KG1 (cell line): ENCODE measurements around the gene ZNF423.
A peak's percentile ranks its signal among the peaks of the same experiment; 100 is the strongest.
"Not testable (repeated sequence)": the region's sequence is repeated elsewhere in the genome, so short reads cannot be mapped to it uniquely, and the experiment has no call there.

Experiments
- DNase-seq: peaks from one replicate; lab custom pipeline; 2025; lab: John Stamatoyannopoulos, UW

ZNF423 gene

DNA sequence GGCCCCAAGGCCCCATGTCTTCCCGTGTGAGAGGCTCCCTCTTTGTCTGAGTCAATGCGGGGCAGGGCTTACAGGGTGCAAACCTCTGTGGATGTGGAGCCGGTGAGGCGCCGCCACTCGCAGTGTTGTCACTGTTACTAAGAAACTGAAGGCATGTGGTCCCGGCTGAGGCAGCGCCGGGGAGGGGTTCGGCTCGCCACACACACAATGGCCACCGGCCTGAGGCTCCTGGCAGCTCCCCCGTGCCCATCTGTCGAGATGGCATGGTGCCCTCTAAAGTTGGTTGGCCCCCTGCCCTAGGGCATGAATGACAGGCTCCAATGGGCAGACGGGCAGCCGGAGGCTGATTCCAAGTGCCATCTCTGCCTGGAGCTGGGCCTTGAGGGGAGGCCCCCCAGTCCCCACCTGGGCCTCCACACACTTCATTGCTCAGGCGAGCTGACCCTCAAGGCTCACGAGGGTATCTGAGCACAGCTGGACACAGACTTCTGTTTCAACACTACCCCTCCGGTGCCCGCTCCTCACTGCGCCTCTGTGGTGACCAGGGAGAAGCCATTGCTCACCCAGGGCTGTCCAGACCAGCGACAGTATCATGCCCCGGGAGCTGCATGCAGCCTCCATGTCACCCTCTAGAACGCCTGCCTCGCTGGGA lies 345.1 kb downstream of the ZNF423 start:
- DNase-seq = no peak

DNA sequence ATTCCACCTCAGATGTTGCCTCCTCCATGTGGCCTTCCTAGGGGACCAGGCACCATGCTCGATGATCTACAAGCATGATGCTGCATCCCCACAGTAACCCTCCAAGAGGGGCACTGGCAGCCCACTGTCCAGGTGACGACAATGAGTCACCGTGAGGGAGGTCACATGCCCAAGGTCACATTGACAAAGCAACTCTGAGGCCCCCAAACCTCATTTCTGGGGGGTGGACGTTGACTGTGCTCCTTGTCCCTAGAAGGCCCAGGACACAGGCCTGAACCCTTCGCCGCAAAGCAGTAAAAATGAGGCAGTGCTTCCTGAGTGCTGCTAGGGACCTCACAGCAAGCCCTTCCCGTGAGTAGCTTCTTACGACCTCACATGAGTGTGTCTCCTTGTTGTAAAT lies 345.8 kb downstream of the ZNF423 start:
- no peak for DNase-seq

DNA sequence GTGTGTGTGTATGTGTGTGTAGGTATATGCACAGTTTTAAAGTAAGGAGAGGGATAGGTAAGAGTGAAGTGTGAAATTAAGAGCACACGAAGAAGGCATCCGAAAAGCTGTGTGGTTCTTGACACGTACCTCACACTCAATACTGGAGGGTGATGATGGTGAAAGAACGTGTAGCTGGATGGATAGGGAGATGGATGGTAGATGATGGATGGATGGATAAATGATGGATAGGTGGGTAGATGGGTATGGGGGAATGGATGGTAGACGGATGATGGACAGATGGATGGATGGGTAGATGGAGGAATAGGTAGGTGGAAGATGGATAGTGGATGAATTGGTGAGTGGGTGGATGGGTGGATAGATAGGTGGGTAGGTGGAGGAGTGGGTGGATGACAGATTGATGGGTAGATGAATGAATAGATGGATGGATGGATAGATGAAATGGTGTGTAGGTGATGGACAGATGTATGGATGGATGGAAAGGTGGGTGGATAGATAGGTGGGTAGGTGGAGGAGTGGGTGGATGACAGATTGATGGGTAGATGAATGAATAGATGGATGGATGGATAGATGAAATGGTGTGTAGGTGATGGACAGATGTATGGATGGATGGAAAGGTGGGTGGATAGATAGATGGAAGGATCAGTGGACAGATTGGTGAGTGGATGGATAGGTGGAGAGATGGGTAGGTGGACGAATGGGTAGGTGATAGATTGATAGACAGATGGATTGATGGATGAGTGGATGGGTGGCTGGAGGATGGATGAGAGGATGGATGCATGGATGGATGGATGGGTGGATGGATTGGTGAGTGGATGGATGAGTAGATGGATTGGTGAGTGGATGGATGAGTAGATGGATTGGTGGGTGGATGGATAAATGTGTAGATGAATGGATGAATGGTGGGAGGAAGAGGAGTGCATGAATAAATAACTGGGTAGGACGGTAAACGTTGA lies 349.6 kb downstream of the ZNF423 start:
- not testable (repeated sequence) for DNase-seq

DNA sequence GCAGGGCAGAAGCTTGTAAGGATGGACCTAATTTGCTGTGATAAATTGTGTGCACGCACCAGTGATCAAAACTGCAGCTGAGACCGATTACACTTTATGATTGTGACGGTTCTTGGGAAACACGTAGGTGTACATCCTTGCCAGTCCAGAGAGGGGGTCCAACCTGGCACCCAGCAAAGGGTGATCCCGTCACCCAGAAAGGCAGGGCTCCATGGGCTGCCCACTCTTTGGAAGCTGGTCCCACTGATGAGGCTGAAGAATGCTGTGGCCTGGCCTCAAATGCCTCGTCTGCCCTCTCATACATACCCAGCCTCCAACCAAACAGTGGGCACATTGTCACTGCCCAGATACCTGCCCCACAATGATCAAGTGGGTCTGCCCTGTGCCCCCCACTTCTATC lies 350.4 kb downstream of the ZNF423 start:
- DNase-seq = no peak

DNA sequence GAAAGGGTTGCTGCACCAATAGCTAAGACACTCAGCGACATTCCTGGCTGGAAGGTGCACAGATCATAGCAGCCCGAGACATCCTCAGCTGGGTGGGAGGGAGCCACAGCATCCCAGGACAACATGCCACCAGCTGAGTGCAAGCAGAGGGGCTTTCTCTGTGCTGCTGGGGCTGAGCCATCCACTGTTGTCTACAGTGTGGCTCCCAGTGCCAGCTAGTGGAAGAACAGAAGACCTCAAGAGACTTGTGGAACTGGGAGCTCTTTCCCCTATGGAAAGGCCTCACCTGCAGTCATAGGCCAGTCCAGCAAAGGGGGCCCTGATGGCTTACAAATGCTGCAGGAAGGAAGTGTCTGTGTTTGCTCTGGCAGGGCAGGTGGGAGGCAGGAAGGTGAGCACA lies 351.3 kb downstream of the ZNF423 start:
- DNase-seq = no peak

DNA sequence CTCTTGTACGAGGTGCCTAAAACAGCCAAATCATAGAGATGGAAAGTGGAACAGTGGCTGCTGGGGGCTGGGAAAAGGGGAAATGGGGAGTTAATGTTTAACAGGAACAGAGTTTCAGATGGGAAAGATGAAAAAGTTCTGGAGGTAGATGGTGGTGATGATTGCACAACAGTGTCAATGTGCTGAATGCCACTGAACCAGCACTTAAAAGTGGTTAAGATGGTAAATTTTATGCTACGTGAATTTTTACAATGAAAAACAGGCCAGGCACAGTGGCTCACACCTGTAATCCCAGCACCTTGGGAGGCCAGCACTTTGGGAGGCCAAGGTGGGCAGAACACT lies 351.9 kb downstream of the ZNF423 start:
- no peak for DNase-seq

DNA sequence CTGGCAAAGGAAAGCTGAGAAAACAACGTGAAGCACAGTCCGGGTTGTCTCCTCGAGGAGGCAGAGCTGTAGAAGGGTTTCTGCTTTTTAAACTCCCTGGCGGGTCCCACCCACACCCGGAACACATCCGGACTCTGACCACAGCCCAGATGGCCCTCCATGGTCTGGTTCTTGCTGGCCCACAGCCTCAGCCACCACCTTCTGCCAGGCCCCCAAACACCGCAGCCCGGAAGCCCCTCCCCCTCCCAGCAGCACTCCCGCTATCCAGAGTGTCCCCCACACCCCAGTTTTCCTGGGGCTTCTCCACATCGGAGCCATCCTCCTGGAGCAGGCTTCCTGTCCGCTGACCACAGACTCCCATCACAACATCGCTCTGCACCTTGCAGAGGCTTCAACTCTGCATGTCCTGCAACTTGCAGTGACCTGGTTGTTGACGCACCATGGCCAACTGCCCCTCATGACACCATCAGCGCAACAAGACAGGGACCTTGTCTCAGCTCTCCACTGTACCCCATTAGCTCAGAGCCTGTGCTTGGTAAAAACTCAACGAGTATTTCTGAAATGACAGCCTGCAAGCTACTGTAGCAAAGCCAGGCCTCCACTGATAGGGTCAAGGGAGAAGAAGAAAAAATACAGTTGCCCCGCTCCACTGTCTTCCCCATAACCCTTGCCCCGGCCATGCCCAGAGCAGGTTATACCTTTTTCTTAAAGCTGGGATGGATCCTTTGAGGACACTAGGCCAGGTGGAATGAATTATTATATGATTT lies 352.5 kb downstream of the ZNF423 start:
- DNase-seq = peak; percentile 63

DNA sequence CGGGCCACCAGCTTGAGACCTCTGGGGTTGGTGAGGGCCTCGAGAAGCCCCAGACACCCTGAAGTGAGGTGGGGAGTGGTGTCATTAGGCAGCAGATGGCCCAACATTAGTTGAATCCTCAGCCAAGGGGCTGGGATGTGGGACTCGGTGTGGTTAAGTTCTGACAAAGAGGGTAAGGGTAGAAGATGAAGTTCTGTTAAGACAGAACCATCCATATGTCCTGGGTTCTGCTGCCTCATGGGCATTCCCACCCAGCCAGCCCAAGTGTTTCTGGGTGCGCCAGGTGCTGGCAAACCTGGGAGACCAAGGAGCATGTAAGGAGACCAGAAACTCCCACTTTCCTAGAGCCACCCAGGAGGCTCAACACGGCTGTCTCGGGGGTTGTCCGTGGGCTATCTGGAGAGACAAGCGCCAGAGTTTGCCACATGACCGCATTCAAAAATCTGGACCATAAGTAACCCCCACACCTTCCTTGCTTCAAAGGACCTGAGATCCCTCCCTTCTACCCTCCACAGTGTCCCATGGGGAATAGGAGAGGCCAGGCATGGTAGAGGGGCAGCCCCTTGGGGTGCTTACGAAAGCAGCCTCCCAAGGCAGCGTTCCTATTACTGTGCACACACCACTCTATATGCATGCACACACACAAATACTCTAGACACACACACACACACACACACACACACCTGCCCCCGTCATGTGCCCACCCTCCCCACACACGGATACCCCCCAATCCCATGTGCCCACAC lies 353.6 kb downstream of the ZNF423 start:
- no peak for DNase-seq

DNA sequence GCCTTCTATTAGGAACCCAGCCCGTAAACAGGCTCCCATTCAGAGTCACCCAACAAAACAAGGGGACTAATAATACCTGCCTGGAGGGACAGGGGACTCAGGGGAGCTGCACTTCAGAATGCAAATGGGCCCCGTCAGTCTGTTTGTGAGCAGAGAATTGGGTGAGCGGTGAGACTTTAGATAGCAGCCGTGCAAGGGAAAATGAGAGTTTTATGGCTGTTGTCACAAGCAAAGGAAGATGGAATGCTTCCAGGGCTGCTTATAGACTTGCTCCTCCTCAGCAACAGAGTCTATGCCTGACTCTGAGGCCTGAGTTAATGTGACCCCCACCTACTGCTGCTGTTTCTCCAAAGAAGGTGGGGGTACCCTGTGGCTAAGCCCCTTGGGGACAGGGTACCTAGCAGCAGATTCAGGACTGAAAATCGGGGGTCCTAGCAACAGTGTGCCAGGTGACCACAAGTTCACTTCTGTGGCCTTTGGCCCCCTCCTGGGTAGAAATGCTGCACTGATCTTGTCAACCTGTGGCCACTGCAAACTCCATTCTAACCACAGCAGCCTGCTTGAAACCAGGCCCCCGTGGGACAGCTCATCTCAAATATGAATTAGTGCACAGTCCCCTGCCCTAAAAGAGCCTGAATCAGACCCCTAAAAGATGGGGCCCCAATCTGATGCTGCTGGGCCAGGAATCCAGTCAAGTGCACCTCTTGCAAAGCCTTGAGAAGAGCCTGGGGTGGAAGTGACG lies 355.9 kb downstream of the ZNF423 start:
- DNase-seq = no peak

DNA sequence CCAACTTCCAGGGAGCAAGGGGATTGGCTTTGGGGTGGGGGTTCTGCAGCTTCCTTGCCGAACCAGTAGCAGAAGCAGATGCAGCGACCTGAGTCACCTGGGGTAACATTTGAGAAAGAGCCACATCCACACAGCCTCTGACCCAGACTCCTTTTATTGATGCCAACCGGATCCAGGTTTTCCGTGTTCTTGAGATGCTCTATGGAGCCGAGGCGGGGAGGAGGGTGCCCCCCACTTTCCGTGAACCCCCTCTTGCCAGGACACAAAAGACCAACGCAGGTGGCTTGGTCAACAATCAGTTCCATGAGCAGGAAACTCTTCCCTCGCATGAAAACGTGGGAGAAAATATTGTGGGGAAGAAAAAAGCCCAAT lies 356.5 kb downstream of the ZNF423 start:
- DNase-seq = no peak

DNA sequence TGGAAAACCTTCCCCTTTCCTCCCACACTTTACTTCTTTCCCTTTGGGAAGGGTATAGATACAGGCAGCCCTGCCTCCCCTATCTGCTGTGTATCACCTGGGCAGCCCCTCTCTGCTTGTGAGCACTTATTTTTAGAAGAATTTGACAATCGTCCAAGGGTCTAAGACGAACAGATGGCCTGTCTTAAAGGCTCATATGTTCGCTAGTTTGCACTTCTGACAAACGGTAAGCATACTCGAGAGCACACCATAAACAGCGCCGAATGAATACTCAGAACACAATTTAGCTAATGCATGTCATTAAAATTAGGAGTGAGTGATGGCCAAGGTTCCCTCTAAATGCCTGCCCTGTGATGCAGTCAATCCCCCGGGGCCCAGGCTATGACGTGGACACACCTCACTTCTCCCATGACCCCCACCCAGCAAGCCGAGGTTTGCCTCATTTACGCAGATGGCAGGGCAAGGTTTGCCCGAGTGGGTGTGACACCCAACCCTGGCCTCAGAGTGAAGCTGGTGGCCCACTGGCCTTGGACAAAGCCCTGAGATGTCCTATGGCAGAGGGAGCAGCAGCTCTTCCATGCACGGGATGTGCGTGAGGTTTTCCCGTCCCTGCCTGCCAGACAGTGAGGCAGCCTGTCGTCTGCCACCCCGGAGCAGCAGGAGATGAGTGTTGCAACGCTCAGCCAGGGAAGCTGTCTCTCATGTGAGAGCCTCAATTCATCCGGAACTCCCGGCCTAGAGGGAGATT lies 357.1 kb downstream of the ZNF423 start:
- DNase-seq = no peak

DNA sequence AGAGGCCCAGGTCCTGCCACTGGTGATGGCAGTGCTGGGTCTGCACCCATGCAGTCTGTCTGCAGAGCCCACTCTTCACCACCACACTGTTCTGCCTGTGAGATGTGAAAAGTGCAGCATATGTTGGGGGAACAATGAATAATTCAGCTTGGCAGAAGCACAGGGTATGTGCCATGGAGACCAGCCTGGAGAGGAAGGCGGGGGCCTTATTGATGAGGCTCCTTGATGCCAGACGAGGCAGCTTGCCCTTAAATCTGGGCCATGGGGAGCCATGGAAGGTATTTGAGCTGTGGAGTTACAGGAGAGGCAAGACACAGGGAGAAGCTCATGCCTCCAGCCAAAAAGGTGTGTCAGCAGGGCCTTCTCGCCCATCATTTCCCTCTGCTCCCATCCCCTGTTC lies 357.6 kb downstream of the ZNF423 start:
- DNase-seq = no peak

DNA sequence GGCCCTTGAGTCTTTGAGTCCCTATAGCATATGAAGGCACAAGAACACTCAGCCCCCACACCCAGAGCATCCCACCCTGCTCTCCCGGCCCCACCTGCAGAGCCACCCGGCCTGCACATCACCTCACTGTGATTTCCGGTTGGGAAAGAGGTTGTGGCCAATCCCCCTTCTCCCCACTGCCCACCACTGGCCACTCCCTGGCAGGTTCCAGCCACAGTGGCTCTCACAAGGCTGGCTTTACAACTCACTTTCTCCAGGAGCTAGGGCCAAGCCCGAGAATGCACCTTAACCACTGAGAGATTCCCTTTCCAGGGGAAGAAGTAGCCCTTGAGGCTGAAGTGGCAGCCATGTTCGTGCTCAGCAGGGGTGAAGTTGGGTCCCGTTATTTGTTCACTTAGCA lies 358.4 kb downstream of the ZNF423 start:
- no peak for DNase-seq

DNA sequence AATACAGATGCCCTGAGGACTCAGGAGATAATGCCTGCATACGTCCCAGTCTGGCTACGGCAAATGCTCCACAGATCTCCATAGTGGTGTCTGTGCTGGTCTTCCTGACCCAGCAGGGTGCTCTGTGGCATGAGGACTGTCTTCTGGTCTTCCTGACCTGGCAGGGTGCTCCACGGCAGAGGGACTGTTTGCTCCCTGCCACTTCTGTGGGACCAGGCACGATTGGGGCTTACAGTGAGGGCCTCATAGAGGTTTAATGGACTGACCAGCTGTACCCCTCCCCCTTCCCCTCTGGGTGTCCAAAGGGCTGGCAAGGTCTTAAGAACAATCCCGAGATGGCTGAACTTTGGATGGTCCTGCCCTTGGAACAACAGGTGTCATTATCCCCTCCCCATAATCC lies 359.3 kb downstream of the ZNF423 start:
- DNase-seq = no peak

DNA sequence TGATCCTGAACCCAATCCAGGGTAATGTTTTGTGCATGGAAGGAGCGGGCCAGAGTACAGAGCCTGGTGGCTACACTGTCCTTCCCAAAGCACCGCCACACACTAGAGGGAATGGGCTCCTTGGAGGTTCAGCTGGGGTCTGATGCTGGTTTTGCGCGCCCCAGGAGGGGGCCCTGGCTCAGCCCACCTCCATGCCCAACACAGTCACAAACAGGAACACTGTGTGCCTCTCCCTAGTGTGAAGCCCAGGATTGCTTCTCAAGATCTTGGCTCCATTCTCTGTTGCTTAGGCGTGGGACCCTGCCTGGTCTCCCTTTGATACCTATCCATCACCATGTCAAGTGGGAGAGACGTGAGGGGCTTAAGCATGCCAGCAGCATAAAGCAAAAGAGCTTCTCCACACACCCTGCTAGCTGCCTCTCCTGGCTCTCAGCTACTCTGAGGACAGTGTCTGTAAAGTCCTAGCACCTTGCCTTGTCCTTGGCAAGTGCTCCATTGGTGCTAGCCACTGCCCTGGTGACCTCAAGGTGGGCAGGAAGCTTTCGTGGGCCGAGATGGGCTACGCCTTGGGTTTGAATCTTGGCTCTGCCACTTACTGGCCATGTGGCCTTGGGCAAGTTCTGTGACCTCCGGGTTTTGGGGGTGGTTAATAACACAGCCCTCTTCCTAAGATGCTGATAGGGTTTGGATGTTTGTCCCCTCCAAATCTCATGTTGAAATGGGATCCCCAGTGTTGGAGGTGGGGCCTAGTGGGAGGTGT lies 360.1 kb downstream of the ZNF423 start:
- DNase-seq = no peak

DNA sequence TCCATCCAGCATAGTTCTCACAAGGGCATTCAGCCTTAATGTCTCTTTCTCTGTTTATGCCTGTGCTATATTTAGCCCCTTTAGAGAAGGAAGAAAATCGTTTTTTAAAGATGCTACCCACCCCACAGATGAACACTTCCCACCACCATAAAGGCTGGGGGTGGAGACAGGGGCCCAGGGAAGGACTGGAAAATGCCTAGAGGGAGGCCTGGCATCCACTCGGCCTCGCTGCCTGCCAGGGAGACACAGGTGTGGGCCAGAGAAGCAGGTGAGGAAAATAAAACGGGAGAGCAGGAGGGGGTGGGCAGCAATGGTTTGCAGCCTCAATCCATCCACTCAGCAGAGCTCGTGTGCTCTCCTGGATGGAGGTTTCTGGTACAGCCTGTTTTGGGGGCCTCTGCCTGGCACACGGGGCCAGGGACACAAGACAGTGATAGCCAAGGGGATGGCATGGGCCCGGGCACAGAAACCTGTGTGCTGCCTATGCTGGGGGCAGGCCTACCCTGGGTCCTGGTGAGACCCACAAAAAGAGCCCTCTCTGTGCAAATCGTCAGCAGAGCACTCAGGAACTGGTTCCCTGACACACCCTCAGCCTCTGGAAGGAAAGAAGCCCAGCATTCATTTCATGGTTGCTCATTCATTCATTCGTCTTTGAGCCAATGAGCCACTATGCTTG lies 360.9 kb downstream of the ZNF423 start:
- no peak for DNase-seq

DNA sequence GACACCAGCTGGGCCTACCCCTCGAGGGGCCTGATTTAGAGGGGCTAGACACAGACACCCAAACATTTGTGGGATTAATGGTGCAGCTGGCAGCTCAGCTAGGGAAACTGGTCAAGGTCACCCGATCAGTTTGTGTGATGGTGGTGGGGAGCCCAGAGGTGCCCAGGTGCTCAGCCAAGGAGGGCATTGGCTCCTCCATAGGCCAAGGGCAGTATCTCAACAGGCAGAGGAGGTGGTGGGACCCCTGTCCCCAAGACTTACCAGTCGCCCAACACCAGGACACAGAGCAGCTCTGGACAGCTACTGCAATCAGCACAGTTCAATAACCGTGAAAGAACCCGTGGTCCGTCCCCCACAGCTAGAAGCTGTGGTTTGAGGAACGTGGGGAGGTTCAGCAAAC lies 361.4 kb downstream of the ZNF423 start:
- no peak for DNase-seq

DNA sequence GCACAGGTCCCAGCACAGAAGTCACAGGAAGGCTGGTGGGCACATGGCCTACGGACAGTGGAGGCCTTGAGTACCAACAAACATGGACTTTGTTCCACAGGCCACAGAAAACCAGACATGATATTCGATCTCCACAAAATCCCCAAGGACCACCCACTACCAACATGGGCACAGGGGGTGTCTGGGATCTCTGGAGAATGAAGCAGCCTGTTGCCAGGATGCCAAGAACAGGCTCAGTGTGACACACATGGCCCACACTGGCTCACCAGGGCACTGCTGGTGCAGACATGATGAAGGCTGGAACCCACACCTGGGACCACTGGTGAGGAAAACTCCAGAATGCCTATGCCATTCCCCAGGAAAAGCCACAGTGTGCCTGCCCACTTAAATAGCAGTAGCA lies 362.1 kb downstream of the ZNF423 start:
- no peak for DNase-seq

DNA sequence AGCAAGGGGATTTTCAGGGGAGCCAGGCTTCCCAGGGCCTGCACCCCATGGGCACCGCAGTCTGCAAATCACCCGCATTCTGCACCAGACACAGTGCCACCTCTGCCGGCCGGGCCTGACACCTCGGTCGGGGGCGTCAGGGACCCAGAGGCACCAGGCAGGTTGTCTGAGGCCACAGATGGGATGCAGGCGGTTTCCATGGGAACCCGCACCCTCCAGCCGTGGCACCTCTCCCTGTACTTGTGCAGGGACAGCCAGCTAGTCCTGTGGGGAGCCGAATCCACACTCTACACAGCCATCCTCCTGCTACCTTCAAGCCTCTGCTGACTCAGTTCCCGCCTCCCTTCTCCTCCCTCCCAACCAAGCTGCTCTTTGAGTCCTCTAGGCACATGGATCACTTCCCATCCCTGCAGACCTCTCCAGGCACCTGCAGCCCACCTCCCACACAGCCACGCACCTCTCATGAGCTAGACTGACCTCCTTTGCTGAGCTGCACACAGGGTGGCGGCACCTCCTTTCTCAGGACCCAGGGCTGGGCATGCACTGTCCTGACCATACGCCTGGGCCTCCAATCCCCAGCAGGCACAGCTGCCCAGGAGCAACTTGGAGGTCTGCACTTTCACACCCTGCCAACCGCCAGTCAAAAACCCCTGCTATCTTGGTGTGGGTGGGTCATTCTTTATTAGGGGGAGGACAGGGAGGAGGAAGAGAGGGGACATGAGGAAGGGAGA lies 362.9 kb downstream of the ZNF423 start:
- no peak for DNase-seq
